ENCODE measurements around the gene NRAS.

NRAS gene

DNA sequence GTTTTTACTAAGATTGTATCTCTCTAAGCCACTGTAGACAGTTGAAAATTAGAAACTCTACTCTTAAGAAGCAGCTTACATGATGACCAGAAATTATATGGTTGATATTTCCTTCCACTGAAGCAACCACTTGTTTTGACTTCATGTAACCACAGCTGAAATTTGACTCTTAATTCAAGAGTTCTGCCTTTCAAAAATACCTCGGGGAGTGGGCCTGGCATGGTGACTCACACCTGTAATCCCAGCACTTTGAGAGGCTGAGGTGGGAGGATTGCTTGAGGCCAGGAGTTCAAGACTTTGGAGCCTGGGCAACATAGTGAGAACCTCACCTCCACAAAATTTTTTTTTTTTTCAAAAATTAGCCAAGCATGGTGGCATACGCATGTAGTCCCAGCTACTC is 25.5 kb downstream of the NRAS start:
- no peak overlapping the region for H3K4me3 ChIP-seq (ENCODE audit: low read depth, low read length)
- DNase-seq (ENCODE audit: low read depth) = no peak
- no peak for TF ChIP-seq CTCF (IDR thresholded peaks at IDR 0.05; ENCODE audit: control insufficient read depth, extremely low read depth, insufficient read depth)

- DNase-seq (ENCODE audit: low read depth) = no peak
- no peak overlapping the region for H3K4me3 ChIP-seq (ENCODE audit: low read depth, low read length)
- TF ChIP-seq CTCF (IDR thresholded peaks at IDR 0.05; ENCODE audit: control insufficient read depth, extremely low read depth, insufficient read depth) = no peak
Measured at GRCh38 chr1:114690148-114690547, 26.4 kb downstream of the NRAS start.

GRCh38 chr1:114688526-114688925 is 28.0 kb downstream of the NRAS start:
- no peak overlapping the region for H3K4me3 ChIP-seq (ENCODE audit: low read depth, low read length)
- no peak for TF ChIP-seq CTCF (IDR thresholded peaks at IDR 0.05; ENCODE audit: control insufficient read depth, extremely low read depth, insufficient read depth)
- DNase-seq (ENCODE audit: low read depth) = no peak

DNA sequence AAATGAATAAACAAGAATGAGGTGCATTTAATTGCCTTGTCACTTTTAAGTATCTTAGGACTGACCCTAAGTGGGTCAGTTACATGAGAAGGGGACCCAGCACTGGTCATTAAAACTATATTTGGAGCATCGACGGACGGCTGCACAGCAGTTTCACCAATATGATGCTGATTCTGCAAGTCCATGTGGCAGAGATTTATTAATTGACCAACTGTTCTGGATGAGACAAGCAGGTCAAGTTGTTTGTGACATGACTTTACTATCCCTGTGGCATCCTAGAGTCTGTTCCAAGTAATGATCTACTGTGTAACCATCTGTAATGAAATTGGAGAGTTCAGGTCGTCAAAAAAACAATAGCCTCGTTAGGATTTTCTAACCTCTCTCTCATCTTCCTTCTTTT is 30.7 kb downstream of the NRAS start:
- DNase-seq (ENCODE audit: low read depth) = no peak
- no peak overlapping the region for H3K4me3 ChIP-seq (ENCODE audit: low read depth, low read length)
- no peak for TF ChIP-seq CTCF (IDR thresholded peaks at IDR 0.05; ENCODE audit: control insufficient read depth, extremely low read depth, insufficient read depth)

DNA sequence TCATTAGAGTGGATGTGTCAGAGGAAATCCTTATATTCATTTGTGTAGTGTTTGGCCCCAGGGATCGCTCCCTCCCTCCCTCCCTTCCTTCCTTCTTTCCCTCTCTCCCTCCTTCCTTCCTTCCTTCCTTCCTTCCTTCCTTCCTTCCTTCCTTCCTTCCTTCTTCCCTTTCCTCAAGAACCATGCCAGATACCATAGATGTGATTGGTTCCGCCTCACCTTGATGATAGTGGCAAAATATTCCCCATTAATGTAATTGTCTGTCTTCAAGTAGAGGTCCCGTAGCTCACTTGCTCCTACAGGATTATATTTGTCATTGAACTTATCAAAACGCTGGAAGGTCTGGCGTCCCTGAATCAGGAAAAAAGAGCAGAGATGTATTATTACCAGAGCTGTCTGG is 38.9 kb downstream of the NRAS start:
- DNase-seq (ENCODE audit: low read depth) = no peak
- no peak overlapping the region for H3K4me3 ChIP-seq (ENCODE audit: low read depth, low read length)
- TF ChIP-seq CTCF (IDR thresholded peaks at IDR 0.05; ENCODE audit: control insufficient read depth, extremely low read depth, insufficient read depth) = no peak

GRCh38 chr1:114676115-114676514 is 40.5 kb downstream of the NRAS start:
- no peak for DNase-seq (ENCODE audit: low read depth)
- H3K4me3 ChIP-seq (ENCODE audit: low read depth, low read length) = no peak overlapping the region
- TF ChIP-seq CTCF (IDR thresholded peaks at IDR 0.05; ENCODE audit: control insufficient read depth, extremely low read depth, insufficient read depth) = no peak

DNA sequence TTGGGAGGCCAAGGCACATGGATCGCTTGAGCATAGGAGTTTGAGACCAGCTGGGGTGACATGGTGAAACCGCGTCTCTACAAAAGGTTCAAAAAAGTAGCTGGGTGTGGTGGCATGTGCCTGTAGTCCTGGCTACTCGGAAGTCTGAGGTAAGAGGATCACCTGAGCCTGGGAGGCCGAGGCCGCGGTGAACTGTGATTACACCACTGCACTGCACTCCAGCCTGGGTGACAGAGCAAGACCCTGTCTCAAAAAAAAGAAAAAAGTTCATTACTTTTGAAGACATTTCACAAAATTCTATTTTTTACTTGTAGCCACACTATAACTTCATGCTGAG is 44.7 kb downstream of the NRAS start:
- no peak for TF ChIP-seq CTCF (IDR thresholded peaks at IDR 0.05; ENCODE audit: control insufficient read depth, extremely low read depth, insufficient read depth)
- no peak overlapping the region for H3K4me3 ChIP-seq (ENCODE audit: low read depth, low read length)
- no peak for DNase-seq (ENCODE audit: low read depth)
